SK-N-SH (cell line): ENCODE measurements around the gene SLC7A6OS. TPM values are rescaled to one million over a fixed set of nuclear protein-coding genes. Genes with fewer than 3 reads are reported as not detected.

ENCODE experiments used
- CTCF ChIA-PET: fragments of 300-600, 350-600 bp; formaldehyde crosslinking; extraction: SDS; loops from one replicate; lab custom pipeline; 2021; lab: Yijun Ruan, JAX
- POLR2A ChIA-PET: fragments of 350-600 bp; sonication (Branson Sonifier 250); formaldehyde crosslinking; extraction: SDS; loops from one replicate; lab custom pipeline; 2020; ENCODE audit warnings: antibody characterized with exemption, inconsistent platforms; lab: Yijun Ruan, JAX
- DNase-seq: peaks from one replicate; pipeline ENCODE4 v3.0.0; 2012
- H2AFZ ChIP-seq: fragments of 200-600 bp; sonication (generic); 2 replicates; pipeline ENCODE4 v1.8.1; 2016; ENCODE audit warnings: antibody characterized with exemption, mild to moderate bottlenecking, low read depth
- H3F3A ChIP-seq: fragments of 200-600 bp; sonication (generic); replicated peaks from 2 replicates; pipeline ENCODE3; 2016; ENCODE audit warnings: antibody characterized with exemption, mild to moderate bottlenecking; ENCODE audit not compliant: insufficient read depth
- H3K27ac ChIP-seq, 2 experiments: fragments of 200-500 bp in 1 of 2; fragments of 200-600 bp in 1 of 2; sonication (Bioruptor generic) in 1 of 2; sonication (generic), shearing (Covaris generic) in 1 of 2; 2 replicates each; pipeline versions ENCODE4 v1.5.1 to v1.6.1; 2014 to 2016; ENCODE audit warnings: low read depth in 2 of 2, inconsistent platforms in 1 of 2, low read length in 1 of 2, mild to moderate bottlenecking in 1 of 2, mixed read lengths in 1 of 2
- H3K27me3 ChIP-seq: fragments of 200-600 bp; sonication (generic), shearing (Covaris generic); 2 replicates; pipeline ENCODE4 v1.6.1; 2016; ENCODE audit warnings: mixed run types; ENCODE audit not compliant: insufficient read depth
- H3K36me3 ChIP-seq, 2 experiments: fragments of 200-500 bp in 1 of 2; fragments of 200-600 bp in 1 of 2; sonication (Bioruptor generic) in 1 of 2; sonication (generic) in 1 of 2; replicated peaks in 1 of 2; 2 replicates each; pipeline versions ENCODE3 to v1.5.1; 2014 to 2016; ENCODE audit warnings: low read length in 1 of 2, mild to moderate bottlenecking in 1 of 2; ENCODE audit not compliant: insufficient read depth in 2 of 2, control insufficient read depth in 1 of 2
- H3K4me1 ChIP-seq, 2 experiments: fragments of 200-500 bp in 1 of 2; fragments of 200-600 bp in 1 of 2; sonication (Bioruptor generic) in 1 of 2; sonication (generic), shearing (Covaris generic) in 1 of 2; 2 replicates each; pipeline versions ENCODE4 v1.5.1 to v1.6.1; 2014 to 2016; ENCODE audit warnings: low read depth in 1 of 2, low read length in 1 of 2, mixed run types in 1 of 2; ENCODE audit not compliant: insufficient read depth in 2 of 2, control insufficient read depth in 1 of 2
- H3K4me2 ChIP-seq: fragments of 200-600 bp; sonication (generic), shearing (Covaris generic); 2 replicates; pipeline ENCODE4 v1.6.1; 2017; ENCODE audit warnings: mixed run types
- H3K4me3 ChIP-seq, 2 experiments: fragments of 200-500 bp in 1 of 2; fragments of 200-600 bp in 1 of 2; sonication (Bioruptor generic) in 1 of 2; sonication (generic), shearing (Covaris generic) in 1 of 2; 2 replicates each; pipeline versions ENCODE4 v1.5.1 to v1.8.1; 2014 to 2016; ENCODE audit warnings: low read depth in 2 of 2, inconsistent platforms in 1 of 2, low read length in 1 of 2, mild to moderate bottlenecking in 1 of 2, mixed read lengths in 1 of 2, moderate library complexity in 1 of 2
- H3K79me2 ChIP-seq: fragments of 200-600 bp; sonication (generic); 2 replicates; pipeline ENCODE4 v1.8.1; 2017; ENCODE audit warnings: mild to moderate bottlenecking; ENCODE audit not compliant: insufficient read depth
- H3K9ac ChIP-seq: fragments of 200-600 bp; sonication (generic); 2 replicates; pipeline ENCODE4 v1.6.1; 2017; ENCODE audit warnings: mixed run types
- H3K9me2 ChIP-seq: fragments of 200-600 bp; sonication (generic); 2 replicates; pipeline ENCODE4 v1.6.1; 2017; ENCODE audit warnings: mixed run types
- H3K9me3 ChIP-seq: fragments of 200-600 bp; sonication (generic); 2 replicates; pipeline ENCODE4 v1.6.1; 2017; ENCODE audit warnings: mixed run types, mild to moderate bottlenecking, moderate library complexity
- H4K20me1 ChIP-seq: fragments of 200-600 bp; sonication (generic); 2 replicates; pipeline ENCODE4 v1.6.1; 2017; ENCODE audit warnings: mild to moderate bottlenecking, mixed run types; ENCODE audit not compliant: insufficient read depth
- EP300 ChIP-seq, 2 experiments: IDR thresholded peaks; 2 replicates each; pipeline versions ENCODE4 v1.4.0 to v1.6.1; 2012; ENCODE audit warnings: borderline replicate concordance in 1 of 2, low read depth in 1 of 2, low read length in 1 of 2
- FOXM1 ChIP-seq: IDR thresholded peaks from 2 replicates; pipeline ENCODE4 v1.4.0; 2012; ENCODE audit warnings: low read depth, mild to moderate bottlenecking
- GATA2 ChIP-seq: sonication (generic); formaldehyde crosslinking; IDR thresholded peaks from 2 replicates; pipeline ENCODE4 v1.5.0; 2020; ENCODE audit warnings: mild to moderate bottlenecking, missing genetic modification reagents
- JUND ChIP-seq: IDR thresholded peaks from 2 replicates; pipeline ENCODE4 v1.4.0; 2012
- MXI1 ChIP-seq: IDR thresholded peaks from 2 replicates; pipeline ENCODE4 v1.6.1; 2012; ENCODE audit warnings: mild to moderate bottlenecking, low read depth, low read length, improper control_type of control experiment
- RAD21 ChIP-seq: IDR thresholded peaks from 2 replicates; pipeline ENCODE4 v1.6.1; 2012; ENCODE audit warnings: mild to moderate bottlenecking, low read length
- RCOR1 ChIP-seq: fragments of 150-350 bp; IDR thresholded peaks from 2 replicates; pipeline ENCODE4 v1.6.1; 2017; ENCODE audit warnings: antibody characterized with exemption, low read length
- SMC3 ChIP-seq: IDR thresholded peaks from 2 replicates; pipeline ENCODE4 v1.6.1; 2012; ENCODE audit warnings: low read depth, low read length, improper control_type of control experiment
- TAF1 ChIP-seq: IDR thresholded peaks from 2 replicates; pipeline ENCODE4 v1.6.1; 2012; ENCODE audit warnings: low read depth, mild to moderate bottlenecking, low read length, moderate library complexity, borderline replicate concordance
- TCF12 ChIP-seq: IDR thresholded peaks from 2 replicates; pipeline ENCODE4 v1.4.0; 2012
- WGBS: methylation state at CpG from one replicate; pipeline ENCODE4 v1.1.6; 2017; ENCODE audit warnings: low lambda C conversion rate; 5-methylcytosine and 5-hydroxymethylcytosine counted together
- polyA plus RNA-seq, 3 experiments: library from polyadenylated mRNA; depleted of rRNA; stranded (reverse); fragments of >200 nt; gene quantifications; 2 replicates each; pipeline ENCODE4 v1.2.3, GENCODE V29; 2012
- TF ChIP-seq, protein P1 (sequence below): IDR thresholded peaks from 2 replicates; pipeline ENCODE4 v1.4.0; 2012; ENCODE audit warnings: low read depth, borderline replicate concordance
- TF ChIP-seq, protein P2 (sequence below): fragments of 200-600 bp; sonication (generic); IDR thresholded peaks from 2 replicates; pipeline ENCODE4 v1.6.1; 2017; ENCODE audit warnings: antibody characterized with exemption, mild to moderate bottlenecking, moderate library complexity

The SLC7A6OS gene
- polyA plus RNA-seq, 1 of the 3 experiments (the other 2 are of a cell fraction) = 6.6 TPM

DNA sequence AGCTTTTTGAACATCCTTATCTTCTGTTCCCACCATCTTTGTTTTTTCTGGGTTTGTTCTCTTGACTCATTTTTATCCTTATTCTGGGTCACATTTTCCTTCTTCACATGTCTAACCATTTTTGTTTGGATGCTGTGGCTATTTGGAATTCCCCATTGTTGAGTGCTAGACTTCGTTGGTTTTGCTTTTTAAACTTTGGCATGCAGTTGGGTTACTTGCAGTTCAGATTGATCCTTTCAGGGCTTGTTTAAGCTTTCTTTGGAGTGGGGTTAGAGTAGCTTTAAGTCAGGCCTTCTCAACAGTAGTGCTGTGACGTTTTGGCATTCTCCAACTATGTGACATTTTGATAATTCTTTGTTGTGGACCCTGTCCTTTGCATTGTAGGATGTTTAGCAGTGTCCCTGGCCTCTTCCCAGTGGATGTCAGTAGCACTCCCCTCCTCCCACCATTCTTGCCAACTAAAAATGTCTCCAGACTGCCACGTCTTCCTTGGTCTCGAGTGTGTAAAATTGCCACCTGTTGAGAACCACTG, 21.2 kb upstream of the SLC7A6OS start (continued):
- TF ChIP-seq EP300 (IDR thresholded peaks at IDR 0.05; ENCODE audit: borderline replicate concordance in 1 of 2, low read depth in 1 of 2, low read length in 1 of 2) = no peak

DNA sequence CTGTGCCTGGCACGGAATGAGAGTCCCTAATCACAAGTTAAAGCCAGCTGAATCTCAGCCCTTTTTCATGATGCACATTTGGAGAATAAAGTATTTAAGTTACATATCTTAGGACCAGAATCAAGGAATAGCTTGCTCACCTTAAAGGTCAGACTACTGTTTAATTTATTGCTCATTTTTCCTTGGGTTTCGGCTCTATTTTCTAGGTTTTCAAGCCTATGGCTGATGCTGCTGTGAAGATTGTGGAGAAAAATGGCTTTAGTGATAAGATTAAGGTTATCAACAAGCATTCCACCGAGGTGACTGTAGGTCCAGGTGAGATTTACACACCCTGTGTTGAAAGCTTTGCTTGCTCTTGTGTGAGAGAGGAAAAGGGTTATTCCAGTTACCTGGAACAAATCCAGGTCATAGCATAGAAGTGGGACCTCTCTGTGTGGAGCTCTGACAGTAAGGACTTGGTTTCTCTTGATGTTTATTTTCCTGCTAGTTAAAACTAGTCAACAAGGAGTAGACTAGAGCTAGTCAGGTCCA, 18.2 kb upstream of the SLC7A6OS start:
- no peaks in the 10 kb centered on the region for H4K20me1 ChIP-seq
- H3K9me2 ChIP-seq = no peaks in the 10 kb centered on the region
- no peaks in the 10 kb centered on the region for H3K27me3 ChIP-seq
- TF ChIP-seq TCF12 (no peak), TAF1 (no peak), GATA2 (CRISPR knock-in tag) (no peak), RAD21 (no peak), JUND (no peak), FOXM1 (no peak), RCOR1 (no peak)
- TF ChIP-seq, protein P1, sequence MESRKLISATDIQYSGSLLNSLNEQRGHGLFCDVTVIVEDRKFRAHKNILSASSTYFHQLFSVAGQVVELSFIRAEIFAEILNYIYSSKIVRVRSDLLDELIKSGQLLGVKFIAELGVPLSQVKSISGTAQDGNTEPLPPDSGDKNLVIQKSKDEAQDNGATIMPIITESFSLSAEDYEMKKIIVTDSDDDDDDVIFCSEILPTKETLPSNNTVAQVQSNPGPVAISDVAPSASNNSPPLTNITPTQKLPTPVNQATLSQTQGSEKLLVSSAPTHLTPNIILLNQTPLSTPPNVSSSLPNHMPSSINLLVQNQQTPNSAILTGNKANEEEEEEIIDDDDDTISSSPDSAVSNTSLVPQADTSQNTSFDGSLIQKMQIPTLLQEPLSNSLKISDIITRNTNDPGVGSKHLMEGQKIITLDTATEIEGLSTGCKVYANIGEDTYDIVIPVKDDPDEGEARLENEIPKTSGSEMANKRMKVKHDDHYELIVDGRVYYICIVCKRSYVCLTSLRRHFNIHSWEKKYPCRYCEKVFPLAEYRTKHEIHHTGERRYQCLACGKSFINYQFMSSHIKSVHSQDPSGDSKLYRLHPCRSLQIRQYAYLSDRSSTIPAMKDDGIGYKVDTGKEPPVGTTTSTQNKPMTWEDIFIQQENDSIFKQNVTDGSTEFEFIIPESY = no peak
- no peaks in the 10 kb centered on the region for H3K79me2 ChIP-seq
- no peaks in the 10 kb centered on the region for H3F3A ChIP-seq
- H3K4me2 ChIP-seq = no peak overlapping the region
- H3K9ac ChIP-seq = no peak overlapping the region
- no peak for DNase-seq
- CTCF ChIA-PET = interaction anchor here (0.6 to 20.3 kb wide), 41 partner anchors 9 to 808 kb away, joined by 3 to 355 read pairs (median 5); partner anchors contain the start of genes PRMT7, SLC7A6, SLC7A6OS and SMPD3
- POLR2A ChIA-PET = interaction anchor here (0.6 to 1.2 kb wide), 2 partner anchors 18 to 192 kb away, joined by 3 to 4 read pairs; partner anchors contain the start of genes PRMT7 and SLC7A6OS
- H3K27ac ChIP-seq = no peak overlapping the region
- WGBS = 36% methylated on average over 3 of the region's 3 CpGs
- H2AFZ ChIP-seq = no peak overlapping the region
- H3K9me3 ChIP-seq = no peaks in the 10 kb centered on the region
- no peak overlapping the region; a peak in 1 of 4 replicates for H3K4me3 ChIP-seq
- H3K36me3 ChIP-seq = peaks cover 11 to 28% of the 10 kb centered on the region in 2 experiments
- H3K4me1 ChIP-seq = peaks cover 0 to 17% of the 10 kb centered on the region in 2 experiments; a peak in 1 of 4 replicates

DNA sequence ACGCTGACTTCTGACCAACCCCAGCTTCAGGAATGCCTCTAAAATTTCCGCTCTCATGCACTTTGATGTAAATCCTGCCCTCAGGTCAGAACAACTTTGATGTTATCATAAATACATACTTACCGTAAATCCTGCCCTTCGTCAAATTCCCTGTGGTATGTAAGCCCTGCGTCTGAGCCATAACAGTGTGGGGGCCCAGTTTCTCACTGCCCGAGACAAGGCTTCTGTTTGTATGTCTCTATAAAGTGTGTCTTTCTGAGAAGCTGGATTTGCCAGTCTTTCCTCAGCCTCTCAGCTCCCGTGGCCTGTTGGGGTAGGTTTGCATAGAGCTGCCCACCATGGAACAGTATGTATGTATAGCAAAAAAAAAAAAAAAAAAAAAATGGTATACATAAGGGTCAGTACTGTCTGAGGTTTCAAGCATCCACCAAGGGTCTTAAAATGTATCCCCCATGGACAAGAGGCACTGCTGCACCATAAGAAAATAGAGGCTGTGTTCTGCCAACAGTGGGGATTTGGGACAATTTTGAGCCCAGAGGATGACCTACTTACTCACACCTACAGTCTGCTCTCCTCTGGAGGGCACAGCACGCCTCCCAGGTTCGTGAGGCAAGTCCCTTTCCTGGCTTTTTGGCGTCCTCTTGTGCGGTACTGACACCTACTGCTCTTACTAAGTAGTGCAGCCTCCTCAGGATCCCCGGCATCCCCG, 17.6 kb upstream of the SLC7A6OS start:
- Histone ChIP-seq H3K27ac (no peak overlapping the region), H3F3A (no peaks in the 10 kb centered on the region), H3K9ac (no peak overlapping the region), H3K4me3 (no peak overlapping the region; a peak in 1 of 4 replicates), H3K4me2 (no peak overlapping the region), H3K9me3 (no peaks in the 10 kb centered on the region), H3K9me2 (no peaks in the 10 kb centered on the region), H3K36me3 (peaks cover 12 to 25% of the 10 kb centered on the region in 2 experiments), H3K27me3 (no peaks in the 10 kb centered on the region), H2AFZ (no peak overlapping the region), H3K4me1 (peaks cover 0 to 17% of the 10 kb centered on the region in 2 experiments; a peak in 1 of 4 replicates)
- peak; percentile 86 for DNase-seq
- 50% methylated on average over 12 of the region's 13 CpGs for WGBS
- TF ChIP-seq, protein P2, sequence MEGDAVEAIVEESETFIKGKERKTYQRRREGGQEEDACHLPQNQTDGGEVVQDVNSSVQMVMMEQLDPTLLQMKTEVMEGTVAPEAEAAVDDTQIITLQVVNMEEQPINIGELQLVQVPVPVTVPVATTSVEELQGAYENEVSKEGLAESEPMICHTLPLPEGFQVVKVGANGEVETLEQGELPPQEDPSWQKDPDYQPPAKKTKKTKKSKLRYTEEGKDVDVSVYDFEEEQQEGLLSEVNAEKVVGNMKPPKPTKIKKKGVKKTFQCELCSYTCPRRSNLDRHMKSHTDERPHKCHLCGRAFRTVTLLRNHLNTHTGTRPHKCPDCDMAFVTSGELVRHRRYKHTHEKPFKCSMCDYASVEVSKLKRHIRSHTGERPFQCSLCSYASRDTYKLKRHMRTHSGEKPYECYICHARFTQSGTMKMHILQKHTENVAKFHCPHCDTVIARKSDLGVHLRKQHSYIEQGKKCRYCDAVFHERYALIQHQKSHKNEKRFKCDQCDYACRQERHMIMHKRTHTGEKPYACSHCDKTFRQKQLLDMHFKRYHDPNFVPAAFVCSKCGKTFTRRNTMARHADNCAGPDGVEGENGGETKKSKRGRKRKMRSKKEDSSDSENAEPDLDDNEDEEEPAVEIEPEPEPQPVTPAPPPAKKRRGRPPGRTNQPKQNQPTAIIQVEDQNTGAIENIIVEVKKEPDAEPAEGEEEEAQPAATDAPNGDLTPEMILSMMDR = peak; percentile 85
- TF ChIP-seq GATA2 (CRISPR knock-in tag) (no peak), MXI1 (peak; percentile 53; the same call in 1 of the 2 replicates), SMC3 (peak; percentile 72), RAD21 (peak; percentile 91)
- TF ChIP-seq, all 33 proteins: peak for 4
- no peaks in the 10 kb centered on the region for H4K20me1 ChIP-seq
- H3K79me2 ChIP-seq = no peaks in the 10 kb centered on the region
- ChIA-PET POLR2A (interaction anchor here (0.6 to 1.2 kb wide), 2 partner anchors 17 to 192 kb away, joined by 3 to 4 read pairs; partner anchors contain the start of genes PRMT7 and SLC7A6OS), CTCF (interaction anchor here (0.6 to 20.3 kb wide), 46 partner anchors 8 to 808 kb away, joined by 3 to 355 read pairs (median 5); partner anchors contain the start of genes PRMT7, SLC7A6, SLC7A6OS and SMPD3)
